Right lobe of liver (tissue), 4 donors: ENCODE data around the gene HOXB1.

Source experiments
- POLR2A ChIP-seq: fragments of 450-650 bp; IDR thresholded peaks from one replicate; pipeline ENCODE4 v1.6.1; 2017; ENCODE audit warnings: antibody characterized with exemption, mild to moderate bottlenecking
- TF ChIP-seq, protein P1 (sequence below), 4 donors: fragments of 200-600 bp in 3 of 4; fragments of 450-650 bp in 1 of 4; IDR thresholded peaks; one replicate each; pipeline versions ENCODE4 v1.5.1 to v1.8.0; 2016 to 2022; ENCODE audit warnings: antibody characterized with exemption in 4 of 4, mild to moderate bottlenecking in 2 of 4
- donor health status: DM: no; HTN: no; CAD: no.
- donor health status: DM: no; HTN: no; CAD: no.
- donor health status: DM: no; HTN: yes; CAD: no.

DNA sequence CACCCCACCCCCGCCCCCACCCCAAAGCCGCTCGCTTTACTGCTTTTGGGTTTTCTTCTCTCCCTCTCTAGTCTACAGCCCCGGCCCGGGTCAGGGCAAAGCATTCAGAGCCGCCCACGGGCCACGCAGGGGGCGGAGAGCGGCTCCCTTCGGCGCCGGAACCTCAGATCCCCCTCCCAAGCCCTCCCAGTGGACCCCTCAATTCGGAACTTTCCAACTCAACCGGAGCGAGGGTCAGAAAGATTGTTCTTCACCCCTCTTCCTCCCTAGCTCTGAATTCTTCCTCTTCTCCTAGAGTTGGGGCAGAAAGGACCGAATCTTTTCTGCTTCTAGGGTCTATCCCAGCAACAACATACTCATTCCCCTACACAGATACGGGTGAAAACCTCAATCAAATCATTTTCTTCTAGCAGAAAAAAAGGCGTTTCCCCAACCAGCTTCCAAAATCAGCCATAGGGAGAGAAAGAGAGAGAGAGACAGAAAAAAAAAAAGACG, 13.1 kb upstream of the HOXB1 start:
- TF ChIP-seq POLR2A, result no peak
- TF ChIP-seq, protein P1, sequence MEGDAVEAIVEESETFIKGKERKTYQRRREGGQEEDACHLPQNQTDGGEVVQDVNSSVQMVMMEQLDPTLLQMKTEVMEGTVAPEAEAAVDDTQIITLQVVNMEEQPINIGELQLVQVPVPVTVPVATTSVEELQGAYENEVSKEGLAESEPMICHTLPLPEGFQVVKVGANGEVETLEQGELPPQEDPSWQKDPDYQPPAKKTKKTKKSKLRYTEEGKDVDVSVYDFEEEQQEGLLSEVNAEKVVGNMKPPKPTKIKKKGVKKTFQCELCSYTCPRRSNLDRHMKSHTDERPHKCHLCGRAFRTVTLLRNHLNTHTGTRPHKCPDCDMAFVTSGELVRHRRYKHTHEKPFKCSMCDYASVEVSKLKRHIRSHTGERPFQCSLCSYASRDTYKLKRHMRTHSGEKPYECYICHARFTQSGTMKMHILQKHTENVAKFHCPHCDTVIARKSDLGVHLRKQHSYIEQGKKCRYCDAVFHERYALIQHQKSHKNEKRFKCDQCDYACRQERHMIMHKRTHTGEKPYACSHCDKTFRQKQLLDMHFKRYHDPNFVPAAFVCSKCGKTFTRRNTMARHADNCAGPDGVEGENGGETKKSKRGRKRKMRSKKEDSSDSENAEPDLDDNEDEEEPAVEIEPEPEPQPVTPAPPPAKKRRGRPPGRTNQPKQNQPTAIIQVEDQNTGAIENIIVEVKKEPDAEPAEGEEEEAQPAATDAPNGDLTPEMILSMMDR (IDR thresholded peaks at IDR 0.05), result no peak
